Left lung (tissue), 10 donors: ENCODE results near the gene CHRNB4. TPM values are rescaled to one million over a fixed set of nuclear protein-coding genes. Genes with fewer than 3 reads are reported as not detected.
"Not testable (repeated sequence)": the region's sequence is repeated elsewhere in the genome, so short reads cannot be mapped to it uniquely, and the experiment has no call there.

ENCODE experiments used
- ATAC-seq: fragments of 200-7000 bp; cut with Tn5 transposase; one replicate; pipeline ENCODE4 v1.9.1; 2020; ENCODE audit warnings: moderate library complexity
- DNase-seq, 4 donors: peaks; one replicate each; pipeline ENCODE4 v3.0.0-alpha.2; 2013 to 2020
- H3K27ac ChIP-seq, 2 donors: fragments of 200-600 bp; sonication (generic) in 1 of 2; one replicate each; pipeline versions ENCODE4 v1.5.0 to v1.8.0; 2020 to 2021
- H3K27me3 ChIP-seq, 2 donors: fragments of 200-600 bp; sonication (generic) in 1 of 2; one replicate each; pipeline versions ENCODE4 v1.5.0 to v1.8.0; 2020 to 2021
- H3K36me3 ChIP-seq, 2 donors: fragments of 200-600 bp; sonication (generic) in 1 of 2; one replicate each; pipeline versions ENCODE4 v1.5.0 to v1.8.0; 2020 to 2021
- H3K4me1 ChIP-seq, 2 donors: fragments of 200-600 bp; one replicate each; pipeline ENCODE4 v1.8.0; 2021
- H3K4me3 ChIP-seq, 2 donors: fragments of 200-600 bp; sonication (generic) in 1 of 2; one replicate each; pipeline versions ENCODE4 v1.5.0 to v1.8.0; 2020 to 2021; ENCODE audit warnings: mild to moderate bottlenecking in 1 of 2
- H3K9me3 ChIP-seq, 2 donors: fragments of 200-600 bp; sonication (generic) in 1 of 2; one replicate each; pipeline versions ENCODE4 v1.5.0 to v1.8.0; 2020 to 2021
- intact Hi-C, 2 donors: fragments of 100-400 bp; cut with DNase I; formaldehyde crosslinking; loops; one replicate each; pipeline versions ENCODE4 v1.11.2 to v1.14.2; 2022
- polyA plus RNA-seq, 6 donors: library from polyadenylated mRNA; unstranded; fragments of 120-200 nt; gene quantifications; one replicate each; pipeline ENCODE4 v1.2.1, GENCODE V29; 2013; ENCODE audit not compliant: insufficient read length in 6 of 6
- total RNA-seq, 2 donors: library from RNA; stranded (reverse); fragmentation: NEBNext Ultra II Directional; extraction: Animal tissue kit (Norgen Biotek cat#: 25700); gene quantifications; one replicate each; pipeline ENCODE4 v1.2.1, GENCODE V29; 2021
- TF ChIP-seq, protein P1 (sequence below), 2 donors: fragments of 200-600 bp; sonication (generic) in 1 of 2; IDR thresholded peaks; one replicate each; pipeline versions ENCODE4 v1.5.0 to v1.8.0; 2021; ENCODE audit warnings: antibody characterized with exemption in 2 of 2
- donor health status: DM: no; HTN: yes; CAD: no.
- donor health status: DM: no; HTN: no; CAD: no.

The CHRNB4 gene
- total and polyA plus RNA-seq, 8 donors, result 0.24 to 0.40 (median 0.30) TPM; not detected in 2

DNA sequence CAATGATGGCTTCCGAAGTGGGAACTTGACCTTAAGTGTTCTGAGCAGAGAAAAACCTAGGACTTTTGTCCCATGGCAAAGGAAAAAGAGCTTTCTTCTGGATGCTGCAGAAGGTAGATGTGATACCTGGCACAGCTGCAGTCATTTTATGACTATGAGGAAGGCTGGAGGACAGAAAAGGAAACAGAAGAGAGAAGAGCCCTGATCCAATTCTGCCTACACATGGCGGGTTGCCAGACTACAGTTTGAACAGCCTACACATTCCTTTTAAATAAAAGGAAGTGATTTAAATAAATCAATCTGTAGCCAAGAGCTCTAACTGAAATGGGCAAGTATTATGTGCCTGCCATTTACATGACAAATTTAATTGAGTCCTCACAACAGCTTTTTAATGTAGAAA, 43.6 kb upstream of the CHRNB4 start:
- no peak for ATAC-seq
- DNase-seq, result no peak
- Histone ChIP-seq H3K36me3 (no peaks in the 10 kb centered on the region), H3K4me3 (no peak overlapping the region), H3K9me3 (no peaks in the 10 kb centered on the region), H3K27ac (no peak overlapping the region), H3K27me3 (no peaks in the 10 kb centered on the region), H3K4me1 (no peaks in the 10 kb centered on the region)
- intact Hi-C loops, result no loop called here
- TF ChIP-seq, protein P1, sequence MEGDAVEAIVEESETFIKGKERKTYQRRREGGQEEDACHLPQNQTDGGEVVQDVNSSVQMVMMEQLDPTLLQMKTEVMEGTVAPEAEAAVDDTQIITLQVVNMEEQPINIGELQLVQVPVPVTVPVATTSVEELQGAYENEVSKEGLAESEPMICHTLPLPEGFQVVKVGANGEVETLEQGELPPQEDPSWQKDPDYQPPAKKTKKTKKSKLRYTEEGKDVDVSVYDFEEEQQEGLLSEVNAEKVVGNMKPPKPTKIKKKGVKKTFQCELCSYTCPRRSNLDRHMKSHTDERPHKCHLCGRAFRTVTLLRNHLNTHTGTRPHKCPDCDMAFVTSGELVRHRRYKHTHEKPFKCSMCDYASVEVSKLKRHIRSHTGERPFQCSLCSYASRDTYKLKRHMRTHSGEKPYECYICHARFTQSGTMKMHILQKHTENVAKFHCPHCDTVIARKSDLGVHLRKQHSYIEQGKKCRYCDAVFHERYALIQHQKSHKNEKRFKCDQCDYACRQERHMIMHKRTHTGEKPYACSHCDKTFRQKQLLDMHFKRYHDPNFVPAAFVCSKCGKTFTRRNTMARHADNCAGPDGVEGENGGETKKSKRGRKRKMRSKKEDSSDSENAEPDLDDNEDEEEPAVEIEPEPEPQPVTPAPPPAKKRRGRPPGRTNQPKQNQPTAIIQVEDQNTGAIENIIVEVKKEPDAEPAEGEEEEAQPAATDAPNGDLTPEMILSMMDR (IDR thresholded peaks at IDR 0.05), result no peak

DNA sequence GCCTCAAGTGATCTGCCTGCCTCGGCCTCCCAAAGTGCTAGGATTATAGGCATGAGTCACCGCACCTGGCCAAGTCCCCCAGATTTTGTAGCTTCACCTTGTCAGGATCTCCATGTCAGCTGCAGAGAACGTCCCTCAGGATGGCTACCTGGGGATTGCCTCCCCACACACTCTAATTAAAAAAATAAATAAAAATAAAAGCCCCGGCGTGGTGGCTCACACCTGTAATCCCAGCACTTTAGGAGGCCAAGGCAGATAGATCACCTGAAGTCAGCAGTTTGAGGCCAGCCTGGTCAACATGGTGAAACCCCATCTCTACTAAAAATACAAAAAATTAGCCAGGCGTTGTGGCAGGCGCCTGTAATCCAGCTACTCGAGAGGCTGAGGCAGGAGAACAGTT, 42.6 kb upstream of the CHRNB4 start:
- H3K9me3 ChIP-seq, H3K27me3 ChIP-seq, H3K36me3 ChIP-seq, intact Hi-C loops, H3K4me1 ChIP-seq, ATAC-seq, H3K27ac ChIP-seq, H3K4me3 ChIP-seq, DNase-seq: not testable (repeated sequence)

DNA sequence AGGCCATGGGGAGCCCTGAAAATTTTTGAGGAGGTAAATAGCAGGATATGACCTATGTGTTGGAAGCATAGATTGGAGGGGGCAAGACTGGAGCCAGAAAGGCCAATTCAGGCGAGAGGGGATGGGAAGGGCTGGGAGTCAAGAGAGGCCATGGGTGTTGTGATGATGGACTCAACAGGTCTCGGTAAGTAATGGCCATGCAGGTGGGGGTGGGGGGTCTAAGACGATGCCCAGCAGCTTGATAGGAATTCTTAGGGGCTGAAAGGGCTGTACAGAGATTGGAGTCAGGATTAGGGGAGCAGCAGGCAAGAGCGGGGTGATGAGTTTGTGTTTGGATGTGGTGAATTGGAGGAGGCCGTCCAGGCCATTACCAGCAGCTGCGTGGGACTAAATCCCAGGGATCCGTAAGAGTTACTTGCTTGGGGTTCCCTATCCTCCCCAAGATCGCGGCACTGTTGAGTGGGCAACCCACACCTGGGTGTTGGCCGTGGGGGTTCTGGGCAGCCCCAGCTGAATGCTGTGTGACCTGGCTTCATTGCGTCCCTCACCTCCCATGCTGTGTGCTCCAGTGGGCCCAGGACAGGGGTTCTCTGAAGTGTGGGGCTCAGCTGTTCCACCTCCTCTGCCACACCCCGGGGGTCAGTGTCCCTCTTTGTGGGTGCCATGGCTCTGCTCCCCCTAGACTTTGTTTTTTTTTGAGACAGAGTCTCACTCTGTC, 41.8 kb upstream of the CHRNB4 start:
- intact Hi-C loops, result no loop called here

DNA sequence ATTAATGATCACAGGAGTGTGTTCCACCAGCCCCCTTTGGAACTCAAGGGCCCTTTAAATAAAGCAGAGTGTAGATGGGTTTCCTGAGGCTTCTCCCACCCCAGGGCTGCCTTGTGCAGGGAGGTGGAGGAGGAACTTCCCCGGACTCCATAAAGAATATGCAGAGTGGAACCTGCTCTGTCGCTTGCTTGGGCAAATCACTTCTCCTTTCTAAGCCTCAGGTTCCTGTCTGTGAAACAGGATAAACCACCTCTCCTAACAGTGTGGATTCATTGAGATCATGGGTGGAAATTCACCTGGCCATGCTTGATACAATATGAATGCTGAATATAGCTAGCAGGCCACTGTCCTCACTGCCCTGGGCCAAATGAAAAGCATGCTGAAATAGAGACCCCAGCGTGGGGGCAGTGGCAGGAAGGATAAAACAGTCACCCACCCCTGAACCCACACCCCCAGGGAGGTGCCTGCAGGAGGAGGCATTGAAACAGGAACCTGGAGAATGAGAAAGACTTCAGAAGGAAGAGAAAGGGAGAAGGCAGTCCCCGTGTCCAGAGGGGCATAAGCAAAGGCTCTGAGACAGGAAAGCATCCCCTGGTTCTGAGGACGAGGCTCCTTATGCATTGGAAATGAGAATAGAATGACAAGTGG, 41.1 kb upstream of the CHRNB4 start:
- no peaks in the 10 kb centered on the region for H3K4me1 ChIP-seq
- TF ChIP-seq, protein P1 (IDR thresholded peaks at IDR 0.05), result no peak
- H3K4me3 ChIP-seq, result no peak overlapping the region
- H3K36me3 ChIP-seq, result no peaks in the 10 kb centered on the region
- H3K9me3 ChIP-seq, result no peaks in the 10 kb centered on the region
- no peak overlapping the region for H3K27ac ChIP-seq
- H3K27me3 ChIP-seq, result no peaks in the 10 kb centered on the region
- ATAC-seq (no peak), DNase-seq (no peak)
- intact Hi-C loops, result no loop called here

More for the DNA sequence above, 41.8 kb upstream of the CHRNB4 start:
- Histone ChIP-seq H3K36me3 (no peaks in the 10 kb centered on the region), H3K9me3 (no peaks in the 10 kb centered on the region), H3K4me3 (no peak overlapping the region), H3K27me3 (no peaks in the 10 kb centered on the region), H3K27ac (no peak overlapping the region), H3K4me1 (no peaks in the 10 kb centered on the region)
- ATAC-seq (no peak), DNase-seq (no peak)
- TF ChIP-seq, protein P1 (IDR thresholded peaks at IDR 0.05), result no peak

DNA sequence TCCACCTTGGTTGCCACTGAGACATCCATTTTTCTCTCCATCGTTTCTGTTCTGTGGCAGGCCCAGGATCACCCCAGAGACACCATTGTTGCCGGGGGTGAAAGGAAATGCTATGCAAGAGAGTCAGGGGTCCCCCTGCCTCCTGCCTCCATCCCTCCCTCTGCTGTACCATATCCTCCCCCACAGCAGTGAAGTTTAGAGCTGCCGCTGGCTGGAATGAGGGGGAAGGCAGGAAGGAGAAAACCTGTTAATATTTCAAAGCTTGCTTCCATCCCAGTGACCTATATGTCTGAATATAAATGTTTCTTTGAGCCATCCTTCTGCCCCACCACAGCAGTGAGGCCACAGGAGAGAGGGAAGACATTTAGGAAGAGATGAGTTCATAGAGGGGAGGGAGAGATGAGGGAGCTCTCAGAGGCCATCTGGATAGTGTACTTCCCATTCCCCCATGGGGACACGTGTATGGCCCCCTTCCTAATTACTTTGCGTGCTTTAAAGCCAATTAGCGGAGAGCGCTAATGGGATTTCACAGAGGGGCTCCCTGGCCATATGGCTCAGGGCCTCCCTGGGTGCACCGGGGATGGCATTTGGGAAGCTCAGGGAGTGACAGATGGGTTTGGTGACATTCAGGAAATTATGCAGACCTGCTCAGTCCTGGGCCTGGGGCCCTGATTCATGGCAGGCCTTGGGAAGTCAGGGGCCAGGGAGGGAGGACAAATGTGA, 40.4 kb upstream of the CHRNB4 start:
- no peak for DNase-seq
- Histone ChIP-seq H3K27me3 (no peaks in the 10 kb centered on the region), H3K4me3 (no peak overlapping the region), H3K4me1 (no peaks in the 10 kb centered on the region), H3K27ac (no peak overlapping the region), H3K36me3 (no peaks in the 10 kb centered on the region), H3K9me3 (no peaks in the 10 kb centered on the region)
- intact Hi-C loops, result no loop called here
- no peak for ATAC-seq
- TF ChIP-seq, protein P1 (IDR thresholded peaks at IDR 0.05), result no peak
